GM18868 (cell line): ENCODE measurements around the gene SCG5.

Experiments used
- ATAC-seq: cut with Tn5 transposase; IDR thresholded peaks from one replicate; pipeline ENCODE4 v1.9.1; 2021; ENCODE audit warnings: mild to moderate bottlenecking, moderate library complexity; ENCODE audit not compliant: unreplicated experiment

SCG5 gene

DNA sequence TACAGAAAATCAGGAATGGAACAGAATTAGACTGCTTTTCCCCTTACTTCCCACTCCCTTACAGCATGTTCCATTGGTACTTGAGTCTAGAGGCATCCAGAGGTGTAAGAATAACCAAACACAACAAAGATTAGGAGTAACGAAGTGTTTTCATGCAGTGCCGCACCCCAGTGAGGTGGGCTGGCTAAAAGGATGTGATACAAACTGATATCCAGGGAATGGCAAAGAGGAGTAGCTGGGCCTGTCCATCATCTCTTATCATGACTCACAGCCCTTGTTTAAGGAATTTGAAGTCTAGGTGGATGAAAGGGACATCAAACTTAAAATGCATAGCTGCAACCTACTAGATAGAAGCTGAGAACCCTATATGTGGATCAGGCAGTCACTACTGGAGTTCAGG is 16.4 kb downstream of the SCG5 start:
- ATAC-seq: no peak

DNA sequence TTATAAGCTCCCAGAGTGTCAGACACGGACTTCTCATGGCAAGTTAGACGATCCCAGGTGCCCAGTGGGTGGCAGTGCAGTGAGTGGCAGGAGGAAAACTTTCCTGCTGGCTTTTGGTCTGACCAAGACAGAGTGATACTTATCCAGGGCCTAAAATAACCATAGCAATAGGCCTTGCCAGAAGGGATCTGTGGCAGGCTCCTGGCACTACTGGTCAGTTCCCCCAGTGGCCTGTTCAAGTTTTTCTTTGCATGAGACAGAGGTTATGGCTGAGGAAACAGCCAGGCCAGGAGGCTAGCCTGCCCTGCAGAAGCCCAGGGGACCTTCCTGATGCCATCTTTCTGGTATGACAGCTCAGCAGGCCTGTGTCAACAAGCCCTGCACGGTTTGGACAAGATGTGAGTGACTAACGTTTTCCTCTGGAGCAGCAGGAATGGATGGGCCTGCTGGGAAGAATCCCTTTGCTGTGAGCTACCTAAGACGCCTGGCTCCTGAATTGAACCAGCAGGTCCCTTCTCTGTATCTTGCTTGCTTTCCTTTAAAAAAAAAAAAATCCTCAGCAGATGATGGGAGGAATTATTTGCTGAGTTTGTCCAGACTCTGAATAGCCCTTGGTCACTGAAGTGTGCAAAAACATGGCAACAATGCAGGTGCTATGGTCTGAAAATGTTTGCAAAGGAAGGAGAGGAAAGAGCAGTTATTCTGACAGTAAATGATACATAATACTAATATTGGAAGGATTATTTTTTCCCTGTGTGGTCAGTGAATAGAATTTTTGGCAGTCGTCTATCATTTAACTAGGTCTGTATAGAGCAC is 18.0 kb downstream of the SCG5 start:
- ATAC-seq: no peak

DNA sequence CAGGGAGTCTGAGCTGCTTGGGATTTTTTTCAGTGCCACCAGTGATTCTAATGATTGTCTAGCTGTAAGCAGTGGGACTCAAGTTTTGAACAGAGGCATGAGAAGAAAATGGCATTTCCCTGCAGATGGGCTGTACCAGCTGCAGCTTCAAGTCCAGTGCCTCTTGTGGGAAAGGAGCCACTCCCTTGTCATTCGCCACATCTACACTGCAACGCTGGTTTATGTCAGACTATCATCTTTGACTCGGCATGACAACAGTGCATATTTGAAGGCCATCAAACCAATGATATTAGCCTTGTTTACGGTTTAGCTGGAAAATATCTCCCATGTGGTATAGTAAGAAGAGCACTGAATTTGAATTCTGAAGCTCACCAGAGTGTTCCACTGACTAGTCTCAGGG is 22.2 kb downstream of the SCG5 start:
- ATAC-seq: no peak

DNA sequence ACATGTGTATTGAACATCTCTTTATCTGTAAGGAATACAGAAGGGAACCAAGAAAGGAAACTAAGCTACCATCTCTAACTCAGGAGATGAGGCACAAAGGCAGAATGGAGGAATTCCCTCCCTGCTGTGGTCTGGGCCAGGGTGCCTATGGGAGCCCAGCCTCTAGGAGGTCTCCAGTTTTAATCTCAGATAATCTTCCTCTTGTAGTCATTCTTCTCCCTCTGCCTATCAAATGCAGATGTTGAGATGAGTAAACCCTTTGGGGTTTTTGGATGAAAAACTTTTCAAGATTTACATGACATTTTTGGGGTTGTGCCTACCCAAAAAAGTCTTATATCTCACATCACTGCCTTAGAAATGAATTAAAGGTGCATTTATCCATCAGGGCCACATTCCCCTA is 23.3 kb downstream of the SCG5 start:
- no peak for ATAC-seq

DNA sequence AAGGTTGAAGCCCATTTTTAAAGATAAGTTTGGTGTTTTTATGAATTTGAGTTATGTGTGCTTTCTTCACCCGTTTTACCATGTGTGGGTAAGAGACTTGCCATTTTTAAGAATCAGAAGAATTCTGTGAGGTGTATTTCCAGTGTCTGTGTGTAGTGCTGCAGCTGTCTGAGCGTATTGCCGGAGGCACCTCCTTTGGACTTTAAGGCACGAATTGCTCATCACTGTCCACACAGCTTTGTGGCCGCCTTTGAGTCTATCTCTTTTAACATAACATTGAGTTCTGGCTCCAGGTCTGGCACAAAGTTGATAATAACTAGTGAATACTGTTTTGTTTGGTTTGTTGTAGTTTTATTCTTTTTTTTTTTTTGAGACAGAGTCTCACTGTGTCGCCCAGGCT is 25.8 kb downstream of the SCG5 start:
- ATAC-seq: no peak

DNA sequence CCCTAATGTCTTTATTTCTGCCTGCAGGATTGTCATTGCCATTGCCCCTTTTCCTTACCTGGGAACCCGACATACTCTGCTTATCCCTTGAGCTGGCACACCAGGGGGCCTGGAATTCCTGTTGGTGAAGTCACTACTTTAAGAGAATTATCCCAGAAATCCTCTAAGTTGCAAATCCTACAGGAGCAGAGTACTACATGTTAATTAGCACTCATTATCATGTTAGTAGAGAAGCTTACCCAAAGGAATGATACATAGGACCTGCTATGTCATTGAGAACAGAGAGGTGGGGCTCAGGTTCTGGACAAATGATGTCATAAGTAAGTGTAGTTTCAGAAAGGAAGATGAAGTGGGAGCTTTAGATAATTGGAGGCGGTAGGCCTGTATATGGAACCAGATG is 27.4 kb downstream of the SCG5 start:
- no peak for ATAC-seq

DNA sequence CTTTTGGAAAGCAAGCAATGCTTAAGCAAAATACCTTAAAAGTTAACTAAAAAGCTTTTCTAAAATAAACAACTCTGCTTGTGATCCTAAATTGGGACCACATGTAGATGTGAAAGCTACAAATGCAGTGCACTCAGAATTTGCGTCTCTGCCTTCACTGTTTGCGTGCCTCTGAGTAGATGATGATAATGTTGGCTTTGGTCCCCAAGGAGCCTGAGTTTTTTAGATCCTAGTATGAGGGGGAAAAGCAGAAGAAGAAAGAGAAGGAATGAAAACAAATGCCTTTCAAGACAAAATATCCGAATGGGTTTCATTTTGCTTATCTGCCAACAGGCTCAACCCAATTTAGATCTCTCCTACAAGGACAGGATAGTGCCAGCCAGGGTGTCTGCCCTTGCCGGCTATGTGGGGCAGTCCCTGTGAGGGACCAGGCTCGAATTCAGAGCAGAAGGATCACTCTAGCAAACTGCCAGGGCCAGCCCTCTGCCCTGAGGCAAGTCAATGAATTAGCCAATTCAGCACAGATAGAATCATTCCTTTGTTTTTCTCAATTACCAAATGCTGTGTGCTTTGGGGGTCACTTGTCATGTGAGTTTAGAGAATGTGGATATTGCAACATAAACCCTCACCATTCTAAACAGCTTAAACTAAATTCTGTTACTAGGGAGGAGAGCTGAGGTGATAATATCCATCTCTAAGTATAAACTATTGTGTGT is 28.5 kb downstream of the SCG5 start:
- no peak for ATAC-seq

DNA sequence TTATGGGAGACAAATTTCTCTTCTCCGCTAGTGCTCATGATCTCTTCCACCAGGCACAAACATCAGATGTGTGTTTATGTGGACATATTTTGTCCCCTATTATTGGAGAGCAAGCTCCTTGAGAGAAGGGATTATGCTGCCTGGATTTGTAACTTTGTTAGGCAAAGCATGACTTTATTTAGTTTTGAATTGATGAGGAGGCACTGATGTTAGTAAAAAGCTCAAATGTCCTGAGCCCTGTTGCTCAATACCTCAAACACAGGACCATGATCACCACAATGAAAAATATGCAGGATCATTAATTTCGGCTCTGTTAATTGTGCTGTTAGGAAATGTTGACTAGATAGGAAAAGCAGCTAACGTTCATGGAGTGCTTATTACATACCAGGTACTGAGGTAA is 29.1 kb downstream of the SCG5 start:
- ATAC-seq: no peak

DNA sequence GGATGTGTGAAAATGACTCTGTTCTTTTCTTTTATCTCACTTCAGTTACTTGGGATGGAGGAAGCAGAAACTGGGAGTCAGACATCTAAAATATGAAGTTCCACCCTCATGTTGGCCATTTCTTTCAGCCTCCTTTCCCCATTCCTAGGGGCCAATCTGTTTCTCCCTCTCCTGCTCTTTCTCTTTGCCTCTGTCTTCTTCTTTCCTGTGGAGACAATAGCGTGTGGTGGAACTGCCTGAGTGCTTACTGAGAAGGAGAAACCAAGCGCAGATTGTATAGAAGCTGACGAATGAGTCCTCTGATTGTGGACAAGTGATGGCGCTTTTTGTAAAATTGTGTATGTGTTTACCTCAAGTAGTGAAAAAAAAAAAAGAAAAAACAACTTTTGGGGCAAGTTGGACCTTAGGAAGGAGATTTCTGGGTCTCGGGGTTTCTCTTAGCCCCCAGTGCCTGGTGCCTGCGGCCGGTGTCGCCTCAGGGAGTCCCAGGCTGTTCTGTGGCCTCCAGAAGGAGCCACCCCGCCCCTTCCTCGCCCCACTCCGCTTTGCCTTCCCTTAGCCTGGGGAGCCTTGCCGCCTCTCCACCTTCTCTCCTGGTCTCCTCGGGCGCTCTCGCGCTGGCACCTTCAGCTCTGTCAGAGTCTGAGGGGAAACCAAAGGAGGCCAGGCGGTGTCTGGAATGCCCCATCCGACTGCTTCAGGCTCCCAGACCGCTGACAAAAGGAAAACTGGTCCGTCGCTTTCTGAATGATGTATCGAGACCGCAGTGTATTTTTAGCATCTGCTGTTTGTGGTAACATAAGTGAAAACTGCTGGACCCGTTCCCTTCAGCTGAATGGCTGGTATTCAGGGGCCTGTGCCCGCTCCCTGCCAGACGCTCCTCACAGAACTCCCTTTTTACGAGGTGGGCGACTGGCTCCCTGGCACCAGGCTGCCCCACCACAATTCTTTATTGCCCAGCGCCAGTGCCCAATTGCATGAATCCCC is 30.1 kb downstream of the SCG5 start:
- no peak for ATAC-seq

DNA sequence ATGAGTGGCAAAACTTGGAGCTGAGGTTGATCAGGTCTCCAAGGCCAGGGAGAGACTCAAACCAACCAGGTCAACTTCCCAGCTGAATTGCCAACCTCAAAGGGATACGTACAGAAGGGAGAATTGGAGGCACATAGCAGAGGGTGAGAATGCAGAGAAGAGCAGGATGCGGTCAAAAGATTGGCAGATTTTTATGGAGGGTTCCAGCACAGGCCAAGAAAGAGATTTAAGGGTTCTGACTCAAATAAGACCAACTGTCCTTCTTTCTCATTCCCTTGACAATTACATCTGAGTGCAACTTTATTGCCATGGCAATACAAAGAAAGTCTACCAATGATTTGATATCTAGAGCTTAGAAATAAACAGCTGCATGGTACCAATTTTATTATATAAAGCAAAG is 33.2 kb downstream of the SCG5 start:
- ATAC-seq: no peak

DNA sequence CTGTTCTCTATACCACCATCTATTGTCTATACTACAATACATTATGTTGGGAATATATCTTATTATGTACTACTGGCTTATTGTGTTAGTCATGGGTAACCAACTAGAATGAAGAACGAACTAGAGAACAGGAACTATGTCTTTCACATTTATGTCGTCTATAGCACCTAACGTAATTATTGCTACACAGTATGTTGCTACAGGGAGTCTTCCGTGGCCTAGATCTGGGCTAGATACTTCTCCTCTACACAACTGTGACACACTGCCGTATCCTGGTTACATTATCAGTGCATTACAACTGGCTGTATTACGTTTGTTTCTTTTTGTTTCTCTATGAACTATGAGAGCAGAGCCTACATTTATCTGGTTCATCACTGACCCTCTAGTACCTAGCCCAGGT is 34.0 kb downstream of the SCG5 start:
- no peak for ATAC-seq

DNA sequence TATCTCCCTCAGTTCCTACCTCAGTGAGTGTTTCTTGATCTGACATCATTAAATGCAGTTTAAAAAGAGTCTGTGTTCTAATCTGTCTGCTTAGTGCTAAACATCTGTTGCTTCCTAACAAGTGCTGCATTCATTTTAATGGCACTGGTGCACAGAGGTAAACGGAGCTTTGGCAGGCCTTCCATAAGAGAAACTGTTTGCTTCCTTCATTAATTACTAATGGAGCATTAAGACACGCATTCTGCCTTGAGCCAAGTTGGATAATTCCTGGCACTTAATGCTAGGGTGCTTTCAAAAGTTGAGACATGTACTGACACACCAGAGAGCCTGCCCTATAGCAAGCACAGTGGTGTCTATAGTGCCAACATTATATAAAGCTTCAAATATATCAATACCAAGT is 34.7 kb downstream of the SCG5 start:
- no peak for ATAC-seq

DNA sequence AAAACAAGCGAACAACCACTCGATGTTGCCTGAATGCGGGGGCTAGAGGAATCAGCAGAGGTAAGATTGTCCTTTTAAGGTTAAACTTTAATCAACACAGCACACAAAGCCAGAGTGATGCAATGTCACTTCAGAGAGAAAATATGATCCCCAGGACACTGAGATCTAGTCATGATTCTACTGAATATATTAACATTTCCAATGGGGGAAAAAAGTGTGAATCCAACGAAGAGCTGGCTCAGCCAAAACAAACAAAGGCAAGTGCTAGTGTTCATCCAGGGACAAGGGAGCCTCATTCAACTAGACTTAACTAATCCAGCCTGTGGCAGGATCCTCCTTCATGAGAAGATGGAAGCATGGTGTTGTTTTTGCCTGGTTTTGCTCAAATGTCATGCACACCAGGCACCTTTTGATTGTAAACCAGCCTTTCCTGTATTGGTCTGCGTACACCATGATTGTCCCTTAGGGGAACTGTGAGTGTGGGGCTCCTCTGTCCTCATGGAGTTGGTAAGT is 35.8 kb downstream of the SCG5 start:
- no peak for ATAC-seq

DNA sequence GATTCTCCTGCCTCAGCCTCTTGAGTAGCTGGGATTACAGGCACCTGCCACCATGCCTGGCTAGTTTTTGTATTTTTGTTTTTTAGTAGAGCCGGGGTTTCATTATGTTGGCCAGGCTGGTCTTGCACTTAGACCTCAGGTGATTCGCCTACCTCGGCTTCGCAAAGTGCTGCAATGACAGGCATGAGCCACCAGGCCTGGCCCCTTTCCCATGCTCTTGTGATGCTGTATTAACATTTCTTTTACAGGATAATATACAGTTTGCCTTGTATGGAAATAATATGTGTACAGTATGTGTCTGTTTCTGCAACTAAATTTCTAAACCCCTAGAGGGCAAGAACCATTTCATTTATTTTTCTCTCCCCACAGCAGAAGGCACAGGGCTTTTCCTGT is 37.8 kb downstream of the SCG5 start:
- ATAC-seq: no peak

DNA sequence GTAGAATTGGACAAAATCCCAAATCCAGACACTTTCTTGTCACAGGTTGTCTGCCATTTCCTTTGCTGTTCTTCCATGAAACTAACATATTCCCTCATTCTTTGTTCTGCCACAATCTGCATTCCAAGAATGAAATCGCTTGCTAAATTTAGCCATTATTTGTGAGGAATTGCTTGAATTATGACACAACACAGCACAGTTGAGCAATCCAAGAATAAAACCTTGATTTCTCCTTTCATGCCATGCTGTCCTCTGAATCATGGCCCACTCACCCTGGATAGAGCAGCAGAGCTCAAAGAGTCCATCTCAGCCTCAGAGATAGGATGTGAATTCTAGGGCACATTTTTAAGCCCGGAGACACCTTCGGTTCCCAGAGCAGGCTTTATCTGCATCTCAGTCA is 41.1 kb downstream of the SCG5 start:
- no peak for ATAC-seq

DNA sequence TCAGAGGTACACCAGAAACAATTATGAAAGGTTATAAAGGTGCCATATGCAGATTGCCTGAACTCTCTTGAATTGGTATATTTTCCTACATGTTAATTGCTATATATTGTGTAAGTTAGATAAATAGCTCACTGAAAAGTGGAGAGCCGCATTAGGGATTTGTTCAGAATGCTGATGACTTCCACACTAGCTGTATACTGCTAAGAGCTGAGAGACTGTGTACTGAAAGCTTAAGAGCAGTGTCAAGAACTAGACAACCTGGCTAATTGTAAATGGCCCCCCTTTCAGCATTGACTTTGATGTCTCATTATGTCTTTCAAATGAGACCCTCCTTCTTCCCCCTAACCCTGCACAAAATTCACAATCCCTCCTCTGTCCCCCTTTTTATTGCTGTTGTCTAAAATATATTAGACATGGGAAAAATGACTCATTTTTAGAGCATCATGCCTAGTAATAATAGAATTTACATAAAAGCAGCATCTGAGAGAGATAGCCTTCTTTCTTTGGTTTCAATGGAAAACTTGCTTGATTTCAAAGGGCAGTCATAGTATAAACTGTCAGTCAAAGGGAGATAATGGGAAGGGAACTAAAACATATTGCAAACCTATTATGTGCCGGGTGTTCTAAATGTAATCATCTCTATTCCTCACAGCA is 41.6 kb downstream of the SCG5 start:
- ATAC-seq: no peak

DNA sequence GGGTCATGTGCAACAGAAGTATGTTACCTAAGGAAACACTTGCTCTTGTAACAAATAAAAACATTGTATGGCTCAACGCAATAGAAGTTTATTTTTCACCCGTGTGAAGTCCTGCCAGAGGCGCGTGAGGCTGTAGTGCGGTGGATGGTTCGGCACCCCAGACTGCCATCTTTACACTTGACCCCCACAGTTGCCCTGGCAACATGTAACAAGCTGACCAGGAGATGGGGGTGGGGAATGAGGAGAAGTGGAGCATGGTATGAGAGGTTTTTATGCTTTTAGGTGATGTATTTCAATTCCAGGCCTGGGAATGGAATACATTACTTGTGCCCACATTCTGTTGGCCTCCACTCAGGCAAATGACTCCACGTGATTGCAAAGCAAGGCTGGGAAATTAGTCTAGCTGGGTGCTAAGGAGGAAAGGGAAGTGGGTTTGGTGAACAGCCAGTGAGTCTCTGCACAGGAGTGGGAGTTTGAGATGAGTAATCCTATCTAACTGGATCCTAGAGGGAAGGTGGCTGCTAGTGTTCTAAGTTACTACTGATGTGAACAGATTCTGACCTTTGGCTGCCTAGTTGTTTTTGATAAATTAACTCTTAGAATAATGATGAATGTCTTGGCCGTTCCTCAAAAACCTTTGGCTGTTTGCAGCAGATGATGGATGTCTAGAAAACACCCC is 42.5 kb downstream of the SCG5 start:
- ATAC-seq: no peak

DNA sequence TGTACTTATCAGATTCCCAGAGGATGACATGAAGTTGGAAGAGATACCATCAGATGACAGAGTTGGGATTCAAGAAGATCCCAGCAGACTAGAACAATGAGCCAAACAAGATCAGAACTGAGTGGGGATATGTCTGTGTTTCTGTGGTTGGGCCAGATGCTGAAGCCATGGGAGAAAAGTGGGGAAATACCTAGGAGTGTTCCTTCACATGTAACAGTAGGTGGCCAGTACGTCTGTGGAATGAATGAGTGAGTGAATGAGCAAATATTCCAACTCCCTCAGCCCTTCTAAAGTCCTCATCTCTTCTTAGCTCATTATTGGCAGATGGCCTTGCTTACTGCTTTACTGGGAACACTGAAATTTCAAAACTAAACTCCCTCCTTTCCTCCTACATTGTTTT is 44.1 kb downstream of the SCG5 start:
- ATAC-seq: no peak

DNA sequence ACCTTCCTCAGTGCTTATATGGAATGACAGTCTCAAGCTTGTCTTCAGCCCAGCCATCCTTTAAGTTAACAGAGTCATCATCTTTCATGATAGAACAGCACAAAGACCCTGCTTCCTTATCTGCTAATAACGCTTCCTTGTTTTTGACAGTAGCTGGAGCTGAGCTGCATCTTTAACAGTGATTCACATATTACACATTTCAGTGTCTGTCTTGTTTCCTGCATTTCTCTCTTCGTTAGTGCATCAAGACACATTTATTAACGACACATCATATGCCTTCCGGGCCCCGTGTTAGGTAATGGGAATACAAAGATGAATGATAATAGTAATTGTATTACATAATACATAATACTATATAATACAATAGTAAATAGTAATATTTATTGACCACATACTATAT is 46.0 kb downstream of the SCG5 start:
- no peak for ATAC-seq

DNA sequence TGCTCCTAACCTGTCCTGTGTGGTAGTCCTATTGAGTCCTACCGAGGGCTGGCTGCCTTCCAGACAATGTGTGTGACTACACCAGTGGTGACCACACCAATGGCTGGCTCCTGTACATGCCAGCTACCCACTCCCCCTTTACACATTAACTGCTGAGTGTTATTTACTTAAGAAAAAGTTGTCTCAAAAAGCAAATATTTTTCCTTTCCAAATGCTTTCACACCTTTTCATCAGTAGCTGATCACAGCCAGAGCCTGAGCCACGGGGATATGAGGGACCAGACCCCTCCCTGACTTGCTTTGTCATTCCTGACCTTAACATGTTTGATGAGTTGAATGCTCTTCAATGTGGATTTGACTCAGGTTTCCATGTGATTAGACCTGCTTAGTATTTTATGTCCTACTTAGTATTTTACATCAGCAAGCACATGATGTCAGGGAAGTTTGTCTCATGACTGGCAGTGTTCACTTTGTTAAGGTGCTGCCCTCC is 46.7 kb downstream of the SCG5 start:
- no peak for ATAC-seq
